Skeletal muscle satellite cell (primary cell): ENCODE data around the gene ABCB11.
A peak's percentile ranks its signal among the peaks of the same experiment; 100 is the strongest.

ENCODE experiments used
- H3K27me3 ChIP-seq: 2 replicates; pipeline ENCODE4 v1.7.0; 2013; ENCODE audit warnings: low read length; ENCODE audit not compliant: control insufficient read depth, insufficient read depth
- H3K36me3 ChIP-seq: 2 replicates; pipeline ENCODE4 v1.7.0; 2013; ENCODE audit warnings: mild to moderate bottlenecking, control low read depth, low read length; ENCODE audit not compliant: insufficient read depth
- H3K4me1 ChIP-seq: 2 replicates; pipeline ENCODE4 v1.7.0; 2013; ENCODE audit warnings: low read length; ENCODE audit not compliant: control insufficient read depth, insufficient read depth
- H3K4me2 ChIP-seq: 2 replicates; pipeline ENCODE4 v1.7.0; 2013; ENCODE audit warnings: mild to moderate bottlenecking, low read length
- H3K4me3 ChIP-seq: 2 replicates; pipeline ENCODE4 v1.7.0; 2013; ENCODE audit warnings: low read length
- H3K9ac ChIP-seq: 2 replicates; pipeline ENCODE4 v1.7.0; 2013; ENCODE audit warnings: mild to moderate bottlenecking, low read depth, low read length, moderate library complexity
- H3K9me3 ChIP-seq: replicated peaks from 2 replicates; pipeline ENCODE4 v1.7.0; 2013; ENCODE audit warnings: mild to moderate bottlenecking, control low read depth, low read length

Gene ABCB11

DNA sequence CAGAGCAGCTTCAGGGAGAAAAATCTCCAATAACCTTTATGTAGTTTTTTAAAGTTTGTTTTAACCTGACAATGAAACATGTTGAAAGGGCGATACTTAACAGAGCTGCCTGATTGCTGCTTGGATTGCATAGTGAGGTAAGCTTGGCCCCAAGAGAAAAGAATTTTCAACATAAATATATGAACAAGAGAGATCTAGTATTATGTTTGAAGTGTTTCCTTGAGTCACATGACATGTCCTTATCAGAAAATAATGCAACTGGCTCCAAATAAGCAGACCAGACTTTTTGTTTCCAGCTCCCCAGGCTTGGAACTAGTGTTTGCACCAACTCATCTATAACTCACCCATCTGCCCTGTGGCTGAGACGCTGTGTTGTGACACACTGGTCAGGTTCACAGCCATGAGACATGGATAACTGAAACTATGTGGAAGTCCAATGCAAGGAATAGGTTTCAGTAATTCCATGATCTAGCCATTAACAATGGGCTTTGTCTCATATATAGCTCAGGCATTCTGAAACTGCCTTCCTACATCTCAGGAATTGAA is 44.7 kb downstream of the ABCB11 start:
- H3K9ac ChIP-seq, result no peak overlapping the region
- H3K4me1 ChIP-seq, result no peaks in the 10 kb centered on the region
- no peaks in the 10 kb centered on the region for H3K36me3 ChIP-seq
- no peaks in the 10 kb centered on the region for H3K27me3 ChIP-seq
- H3K9me3 ChIP-seq, result no peaks in the 10 kb centered on the region
- H3K4me3 ChIP-seq, result no peak overlapping the region
- no peak overlapping the region for H3K4me2 ChIP-seq

DNA sequence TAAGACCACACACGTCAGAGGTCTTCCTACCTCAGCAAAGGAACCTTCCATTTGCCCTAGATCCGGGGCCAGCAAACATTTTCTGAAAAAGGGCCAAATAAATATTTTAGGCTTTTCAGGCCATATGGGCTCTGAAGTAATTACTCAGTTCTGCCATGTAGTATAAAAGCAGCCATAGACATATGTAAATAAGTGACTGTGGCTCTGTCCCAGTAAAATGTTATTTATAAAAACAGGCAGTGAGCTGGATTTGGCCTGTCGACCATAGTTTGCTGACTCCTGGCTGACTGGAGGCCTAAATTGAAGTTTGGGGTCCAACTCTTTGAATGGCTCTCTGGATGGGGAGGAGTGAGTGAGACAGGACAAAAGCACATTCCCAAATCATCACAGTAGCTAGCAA is 49.5 kb downstream of the ABCB11 start:
- Histone ChIP-seq H3K9ac (no peak overlapping the region), H3K27me3 (no peaks in the 10 kb centered on the region), H3K4me2 (no peak overlapping the region), H3K4me3 (no peak overlapping the region), H3K36me3 (no peaks in the 10 kb centered on the region), H3K9me3 (no peaks in the 10 kb centered on the region), H3K4me1 (no peaks in the 10 kb centered on the region)

DNA sequence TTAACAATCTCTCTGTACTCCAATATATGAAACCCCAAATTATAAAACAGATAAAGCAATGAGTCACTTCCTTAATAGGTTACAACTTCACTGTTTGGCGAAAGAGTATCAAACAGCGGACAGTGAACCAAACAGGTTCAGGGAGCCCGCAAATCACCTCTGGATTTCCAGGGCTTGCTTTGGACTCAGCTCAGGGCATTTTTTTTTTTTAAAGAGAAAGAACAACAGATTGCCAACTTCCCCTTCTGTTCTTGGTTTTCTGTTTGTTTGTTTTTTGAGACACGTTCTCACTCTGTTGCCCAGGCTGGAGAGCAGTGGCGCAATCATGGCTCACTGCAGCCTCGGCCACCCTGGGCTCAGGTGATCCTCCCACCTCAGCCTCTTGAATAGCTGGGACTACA is 52.7 kb downstream of the ABCB11 start:
- Histone ChIP-seq H3K27me3 (no peaks in the 10 kb centered on the region), H3K9me3 (no peaks in the 10 kb centered on the region), H3K9ac (no peak overlapping the region), H3K4me1 (no peaks in the 10 kb centered on the region), H3K4me3 (no peak overlapping the region), H3K4me2 (no peak overlapping the region), H3K36me3 (no peaks in the 10 kb centered on the region)

DNA sequence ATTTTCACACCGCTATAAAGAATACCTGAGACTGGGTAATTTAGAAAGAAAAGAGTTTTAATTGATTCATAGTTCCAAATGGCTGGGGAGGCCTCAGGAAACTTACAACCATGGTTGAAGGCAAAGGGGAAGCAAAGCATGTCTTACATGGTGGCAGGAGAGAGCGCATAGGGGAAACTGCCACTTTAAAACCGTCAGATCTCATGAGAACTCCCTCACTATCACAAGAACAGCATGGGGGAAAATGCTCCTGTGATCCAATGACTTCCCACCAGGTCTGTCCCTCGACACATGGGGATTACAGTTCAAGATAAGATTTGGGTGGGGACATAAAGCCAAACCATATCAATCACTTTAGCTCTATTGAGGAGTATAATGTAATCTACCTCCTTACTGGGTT is 53.5 kb downstream of the ABCB11 start:
- H3K9ac ChIP-seq, result no peak overlapping the region
- H3K4me1 ChIP-seq, result no peaks in the 10 kb centered on the region
- no peaks in the 10 kb centered on the region for H3K27me3 ChIP-seq
- H3K4me3 ChIP-seq, result no peak overlapping the region
- no peaks in the 10 kb centered on the region for H3K9me3 ChIP-seq
- no peak overlapping the region for H3K4me2 ChIP-seq
- no peaks in the 10 kb centered on the region for H3K36me3 ChIP-seq

DNA sequence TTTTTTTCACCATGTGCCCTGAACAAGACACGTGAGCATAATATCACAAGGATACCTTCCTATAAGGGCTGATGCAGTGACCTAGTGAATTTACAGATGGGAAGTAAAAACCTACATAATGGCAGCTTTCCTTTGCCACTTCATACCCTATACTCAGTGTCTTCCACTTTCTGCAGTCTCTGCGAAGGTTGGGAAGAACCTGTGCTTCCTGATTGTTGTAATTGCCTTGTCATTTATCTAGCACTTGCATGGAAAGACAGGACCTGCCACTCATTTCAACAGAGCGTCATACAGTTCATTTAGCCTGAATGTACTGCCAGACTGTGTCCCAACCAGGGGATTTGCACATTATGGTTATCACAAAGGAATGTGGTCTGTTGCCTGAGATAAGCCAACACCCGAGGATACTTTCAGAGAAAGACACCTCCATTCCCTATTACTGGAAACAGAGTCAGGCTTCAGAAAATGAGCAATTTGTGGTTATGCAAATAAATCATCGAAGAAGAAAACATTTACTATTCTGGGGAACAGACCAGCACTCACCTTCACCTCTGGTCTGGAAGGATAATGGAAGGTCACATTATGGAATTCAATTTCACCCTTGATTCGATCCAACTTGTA is 55.0 kb downstream of the ABCB11 start:
- Histone ChIP-seq H3K9ac (no peak overlapping the region), H3K36me3 (no peaks in the 10 kb centered on the region), H3K27me3 (no peaks in the 10 kb centered on the region), H3K9me3 (no peaks in the 10 kb centered on the region), H3K4me3 (no peak overlapping the region), H3K4me1 (no peaks in the 10 kb centered on the region), H3K4me2 (no peak overlapping the region)

DNA sequence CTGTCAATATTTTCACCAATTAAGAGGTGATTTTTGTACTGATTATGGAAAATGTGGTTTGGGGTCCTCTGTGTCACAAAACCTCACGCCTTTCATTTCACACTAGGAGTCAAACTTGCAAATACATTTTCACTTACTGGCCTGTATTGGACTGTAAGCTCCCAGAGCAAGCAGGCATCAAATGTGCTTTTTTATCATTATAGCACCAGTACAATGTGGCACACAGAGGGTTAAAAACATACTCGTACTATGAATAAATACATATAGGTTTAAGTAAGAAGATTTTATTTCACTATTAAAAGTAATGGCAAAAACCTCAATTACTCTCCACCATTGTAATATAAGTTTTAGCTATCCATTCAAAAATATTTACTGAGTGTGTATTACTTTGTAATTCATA is 56.7 kb downstream of the ABCB11 start:
- H3K9ac ChIP-seq, result no peak overlapping the region
- no peaks in the 10 kb centered on the region for H3K36me3 ChIP-seq
- H3K27me3 ChIP-seq, result no peaks in the 10 kb centered on the region
- H3K4me2 ChIP-seq, result no peak overlapping the region
- H3K9me3 ChIP-seq, result no peaks in the 10 kb centered on the region
- no peaks in the 10 kb centered on the region for H3K4me1 ChIP-seq
- no peak overlapping the region for H3K4me3 ChIP-seq

DNA sequence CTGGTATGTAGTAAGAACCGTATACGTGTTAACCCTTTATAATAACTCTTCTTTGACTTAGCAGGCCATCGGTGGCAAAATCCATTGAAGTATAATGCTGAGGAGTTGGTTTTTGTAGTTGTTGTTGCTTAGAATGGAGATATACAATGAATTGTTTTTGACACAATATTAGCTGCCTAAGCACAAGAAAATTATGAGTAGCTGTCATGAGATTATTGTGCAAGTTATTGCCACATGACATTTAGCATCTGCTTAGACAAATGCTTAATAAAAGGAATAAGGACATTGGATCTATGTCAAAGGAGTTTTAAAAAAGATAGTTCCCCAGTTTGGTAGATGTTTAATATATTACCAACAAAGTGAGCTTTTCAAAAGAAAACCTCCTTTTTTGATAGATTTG is 59.9 kb downstream of the ABCB11 start:
- H3K4me3 ChIP-seq, result no peak overlapping the region
- no peaks in the 10 kb centered on the region for H3K36me3 ChIP-seq
- H3K4me2 ChIP-seq, result no peak overlapping the region
- H3K27me3 ChIP-seq, result no peaks in the 10 kb centered on the region
- H3K9me3 ChIP-seq, result no peaks in the 10 kb centered on the region
- H3K4me1 ChIP-seq, result no peaks in the 10 kb centered on the region
- no peak overlapping the region for H3K9ac ChIP-seq

DNA sequence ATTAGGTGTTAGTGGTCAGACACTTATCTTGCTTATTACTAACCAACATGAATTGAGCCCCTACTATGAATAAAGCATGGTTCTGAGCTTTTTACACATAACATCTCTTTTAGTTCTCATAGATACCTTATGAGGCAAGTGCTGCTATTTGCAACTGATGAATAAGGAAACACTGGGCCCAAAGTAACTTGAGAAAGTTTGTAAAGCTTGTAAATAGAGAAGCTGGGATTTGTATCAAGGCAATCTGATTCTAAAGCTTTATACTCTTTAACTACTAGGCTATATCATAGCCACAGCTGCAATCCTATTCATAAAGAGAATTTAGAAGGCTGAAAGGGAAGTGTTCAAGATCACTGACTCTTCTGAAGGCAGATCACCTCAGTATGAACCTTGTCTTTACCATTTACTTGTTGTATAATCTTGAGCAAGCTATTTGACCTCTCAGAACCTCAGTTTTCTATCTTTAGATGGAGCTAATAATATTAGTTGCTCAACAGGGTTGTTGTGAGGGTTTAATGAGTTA is 60.4 kb downstream of the ABCB11 start:
- Histone ChIP-seq H3K9ac (no peak overlapping the region), H3K9me3 (no peaks in the 10 kb centered on the region), H3K27me3 (no peaks in the 10 kb centered on the region), H3K4me1 (no peaks in the 10 kb centered on the region), H3K4me3 (no peak overlapping the region), H3K36me3 (no peaks in the 10 kb centered on the region), H3K4me2 (no peak overlapping the region)

DNA sequence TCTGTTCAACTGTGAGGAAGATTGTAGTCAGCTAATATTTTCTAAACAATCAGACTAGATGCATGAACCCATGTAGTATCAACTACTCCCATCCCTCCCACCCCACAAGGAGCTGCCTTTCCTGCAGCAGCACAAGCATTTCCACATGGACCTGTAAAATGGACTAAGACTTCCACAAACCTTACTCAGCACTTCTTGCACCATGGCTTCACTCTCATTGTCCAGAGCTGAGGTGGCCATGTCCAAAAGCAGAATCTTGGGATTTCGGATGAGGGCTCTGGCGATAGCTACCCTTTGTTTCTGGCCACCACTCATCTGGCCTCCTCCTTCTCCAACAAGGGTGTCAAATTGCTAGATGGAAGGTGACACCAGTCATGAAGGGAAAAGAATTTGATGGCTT is 61.3 kb downstream of the ABCB11 start:
- no peak overlapping the region for H3K4me2 ChIP-seq
- no peak overlapping the region for H3K4me3 ChIP-seq
- H3K36me3 ChIP-seq, result no peaks in the 10 kb centered on the region
- no peaks in the 10 kb centered on the region for H3K9me3 ChIP-seq
- H3K27me3 ChIP-seq, result no peaks in the 10 kb centered on the region
- H3K9ac ChIP-seq, result no peak overlapping the region
- H3K4me1 ChIP-seq, result no peaks in the 10 kb centered on the region

DNA sequence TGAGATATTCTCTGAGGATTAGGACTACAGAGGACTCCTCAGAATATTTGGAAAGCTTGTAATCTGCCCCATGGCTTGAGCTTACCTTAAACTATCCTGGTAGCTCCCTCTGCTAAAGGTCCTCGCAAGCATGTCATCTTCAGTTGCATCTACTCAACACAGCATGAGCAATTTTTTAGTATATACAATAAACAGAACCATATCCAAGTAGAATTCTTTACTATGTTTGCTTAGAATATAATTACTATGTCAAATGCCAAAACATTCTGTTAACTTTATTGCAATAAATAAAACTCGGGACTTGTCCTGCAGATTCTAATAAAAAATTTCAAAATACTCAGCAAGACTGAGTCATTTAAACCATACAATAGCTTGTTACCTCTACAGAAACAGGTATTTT is 62.8 kb downstream of the ABCB11 start:
- Histone ChIP-seq H3K27me3 (no peaks in the 10 kb centered on the region), H3K9me3 (no peaks in the 10 kb centered on the region), H3K4me3 (no peak overlapping the region), H3K4me1 (no peaks in the 10 kb centered on the region), H3K4me2 (no peak overlapping the region), H3K36me3 (no peaks in the 10 kb centered on the region), H3K9ac (no peak overlapping the region)

DNA sequence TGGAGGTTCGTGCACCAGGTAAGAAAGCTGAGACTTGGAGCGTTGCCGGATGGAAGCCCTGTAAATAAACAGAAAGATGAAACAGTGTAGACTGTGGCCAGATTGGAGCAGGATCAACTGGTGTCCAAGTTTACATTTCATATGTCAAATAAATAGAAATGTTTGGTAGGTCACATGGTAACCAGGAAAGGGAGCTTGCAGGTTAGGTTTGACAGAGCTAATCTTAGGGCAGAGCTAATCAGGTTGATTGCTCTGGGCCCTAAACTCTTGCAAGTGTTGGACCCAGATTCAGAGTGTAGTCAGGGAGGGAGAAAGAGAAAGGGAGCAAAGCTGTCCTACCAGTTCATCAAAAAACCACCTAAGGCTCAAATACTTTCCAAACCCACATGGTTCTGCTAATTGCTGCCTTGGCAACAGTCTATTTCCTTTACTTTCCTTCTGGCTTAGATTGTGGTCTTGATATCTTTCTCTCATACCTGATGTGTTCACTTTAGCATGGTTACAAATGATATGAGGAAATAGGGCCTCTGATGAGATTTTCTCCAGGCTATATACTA is 66.8 kb downstream of the ABCB11 start:
- H3K4me2 ChIP-seq, result no peak overlapping the region
- H3K4me3 ChIP-seq, result no peak overlapping the region
- H3K4me1 ChIP-seq, result peaks cover 4% of the 10 kb centered on the region
- H3K36me3 ChIP-seq, result no peaks in the 10 kb centered on the region
- no peak overlapping the region for H3K9ac ChIP-seq
- no peaks in the 10 kb centered on the region for H3K9me3 ChIP-seq
- H3K27me3 ChIP-seq, result no peaks in the 10 kb centered on the region

DNA sequence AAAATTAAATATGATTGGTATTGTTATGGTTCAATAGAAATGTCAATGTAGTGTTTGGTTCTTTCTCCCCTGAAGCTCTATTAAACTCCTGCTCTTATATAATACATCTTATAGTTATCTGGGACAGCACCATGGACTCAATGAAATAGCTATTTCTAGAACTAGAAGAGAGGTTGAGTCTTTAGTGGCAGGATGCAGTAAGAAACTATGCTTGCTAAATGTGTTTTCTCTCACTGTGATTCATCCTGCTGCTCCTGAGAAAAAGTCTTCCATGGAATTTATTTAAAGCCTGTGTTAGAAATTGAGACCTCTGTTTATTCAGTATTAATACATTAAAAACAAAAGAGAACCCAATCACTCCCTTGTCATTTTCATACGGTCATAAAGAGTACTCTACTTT is 68.5 kb downstream of the ABCB11 start:
- H3K9me3 ChIP-seq, result no peaks in the 10 kb centered on the region
- H3K9ac ChIP-seq, result peak overlapping the region; percentile 20
- H3K27me3 ChIP-seq, result no peaks in the 10 kb centered on the region
- no peaks in the 10 kb centered on the region for H3K36me3 ChIP-seq
- peaks cover 4% of the 10 kb centered on the region for H3K4me1 ChIP-seq
- H3K4me2 ChIP-seq, result no peak overlapping the region
- no peak overlapping the region for H3K4me3 ChIP-seq
